ACC112 (cell line): ENCODE data around the gene ANKRD11.

Experiments
- H2AFZ ChIP-seq: fragments of 200-600 bp; sonication (generic); one replicate; pipeline ENCODE4 v1.6.0; 2017; ENCODE audit warnings: antibody characterized with exemption, low read length; ENCODE audit not compliant: unreplicated experiment
- H3K27ac ChIP-seq: fragments of 200-600 bp; sonication (generic); 2 replicates; pipeline ENCODE4 v1.5.1; 2014; ENCODE audit warnings: low read depth, mild to moderate bottlenecking, antibody characterized with exemption, low read length, moderate library complexity
- H3K27me3 ChIP-seq: fragments of 200-600 bp; sonication (generic); 2 replicates; pipeline ENCODE4 v1.6.1; 2014; ENCODE audit warnings: mild to moderate bottlenecking, antibody characterized with exemption, low read length, moderate library complexity, mixed read lengths; ENCODE audit not compliant: insufficient read depth
- H3K36me3 ChIP-seq: fragments of 200-600 bp; sonication (generic); 2 replicates; pipeline ENCODE4 v1.6.1; 2016; ENCODE audit warnings: mild to moderate bottlenecking, antibody characterized with exemption, low read length, moderate library complexity, mixed read lengths; ENCODE audit not compliant: insufficient read depth
- H3K4me1 ChIP-seq: fragments of 200-600 bp; sonication (generic); one replicate; pipeline ENCODE4 v1.6.1; 2016; ENCODE audit warnings: low read length, mixed read lengths; ENCODE audit not compliant: insufficient read depth, unreplicated experiment, control insufficient read depth
- H3K4me3 ChIP-seq: fragments of 200-600 bp; sonication (generic); 2 replicates; pipeline ENCODE4 v1.5.1; 2014; ENCODE audit warnings: mild to moderate bottlenecking, low read depth, low read length
- H3K79me2 ChIP-seq: fragments of 200-600 bp; sonication (generic); one replicate; pipeline ENCODE4 v1.6.0; 2016; ENCODE audit warnings: low read length; ENCODE audit not compliant: control insufficient read depth, unreplicated experiment, insufficient read depth

Gene ANKRD11

DNA sequence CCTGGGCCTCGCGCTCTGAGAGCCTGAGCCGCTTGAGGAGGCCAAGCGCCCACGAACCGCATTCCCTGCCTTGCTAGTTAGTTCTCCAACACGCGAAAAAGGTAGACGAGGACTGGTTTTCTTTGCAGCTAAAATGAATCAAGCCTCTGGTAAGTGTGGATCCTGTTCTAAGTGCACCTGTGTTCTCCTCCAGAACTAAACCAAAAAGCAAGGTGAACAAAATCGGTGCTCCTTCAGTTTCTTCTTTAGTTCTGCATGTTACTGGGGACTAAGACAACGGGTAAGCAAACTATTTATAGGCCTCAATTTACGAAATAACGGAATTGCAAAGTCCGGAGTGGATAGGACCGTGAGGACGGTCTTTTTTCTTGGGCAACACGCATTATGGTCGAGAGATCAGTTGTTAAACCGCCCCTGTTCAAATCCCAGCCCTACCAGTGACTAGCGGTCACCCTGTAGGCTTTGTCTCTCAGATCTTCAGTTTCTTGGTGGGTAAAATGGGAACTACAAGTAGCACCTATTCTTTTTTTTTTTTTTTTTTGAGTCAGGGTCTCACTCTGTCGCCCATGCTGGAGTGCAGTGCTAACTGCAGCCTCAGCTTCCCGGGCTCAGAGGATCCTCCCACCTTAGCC is 993 bp upstream of the ANKRD11 start:
- Histone ChIP-seq H3K27me3 (no peaks in the 10 kb centered on the region), H3K4me1 (peaks cover 32% of the 10 kb centered on the region), H2AFZ (peak overlapping the region; percentile 87), H3K4me3 (peak overlapping the region; percentile 99), H3K27ac (peak overlapping the region; percentile 87), H3K36me3 (no peaks in the 10 kb centered on the region), H3K79me2 (peaks cover 44% of the 10 kb centered on the region)

DNA sequence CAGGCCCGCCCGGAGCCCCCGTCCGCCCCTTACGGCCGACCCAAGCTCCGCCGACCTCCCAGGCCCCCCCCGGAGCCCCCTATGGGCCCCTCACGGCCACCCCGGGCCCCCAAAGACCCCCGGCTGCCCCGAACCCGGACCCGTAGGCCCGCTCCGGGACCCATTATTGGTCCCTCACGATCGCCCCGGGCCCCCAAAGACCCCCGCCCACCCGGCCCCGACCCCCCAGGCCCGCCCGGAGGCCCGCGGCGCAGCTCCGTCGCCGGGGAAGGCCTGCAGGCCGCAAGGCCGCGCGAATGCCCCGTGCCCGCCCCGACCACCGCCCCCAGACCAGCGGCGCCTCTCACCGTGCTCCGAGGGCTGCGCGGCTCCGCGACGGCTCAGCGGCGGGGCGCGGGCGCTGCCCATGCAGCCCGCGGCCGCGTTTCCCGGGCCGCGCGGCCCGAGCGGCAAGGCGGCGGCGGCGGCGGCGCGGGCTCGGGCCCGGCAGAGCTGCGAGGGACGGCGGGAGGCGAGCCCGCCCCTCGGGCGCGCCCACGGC is 393 bp downstream of the ANKRD11 start:
- H3K79me2 ChIP-seq, result peaks cover 58% of the 10 kb centered on the region
- peak overlapping the region; percentile 99 for H3K4me3 ChIP-seq
- peaks cover 30% of the 10 kb centered on the region for H3K4me1 ChIP-seq
- H2AFZ ChIP-seq, result no peak overlapping the region
- H3K27ac ChIP-seq, result peak overlapping the region; percentile 60; the same call in 1 of the 2 replicates
- no peaks in the 10 kb centered on the region for H3K36me3 ChIP-seq
- no peaks in the 10 kb centered on the region for H3K27me3 ChIP-seq

DNA sequence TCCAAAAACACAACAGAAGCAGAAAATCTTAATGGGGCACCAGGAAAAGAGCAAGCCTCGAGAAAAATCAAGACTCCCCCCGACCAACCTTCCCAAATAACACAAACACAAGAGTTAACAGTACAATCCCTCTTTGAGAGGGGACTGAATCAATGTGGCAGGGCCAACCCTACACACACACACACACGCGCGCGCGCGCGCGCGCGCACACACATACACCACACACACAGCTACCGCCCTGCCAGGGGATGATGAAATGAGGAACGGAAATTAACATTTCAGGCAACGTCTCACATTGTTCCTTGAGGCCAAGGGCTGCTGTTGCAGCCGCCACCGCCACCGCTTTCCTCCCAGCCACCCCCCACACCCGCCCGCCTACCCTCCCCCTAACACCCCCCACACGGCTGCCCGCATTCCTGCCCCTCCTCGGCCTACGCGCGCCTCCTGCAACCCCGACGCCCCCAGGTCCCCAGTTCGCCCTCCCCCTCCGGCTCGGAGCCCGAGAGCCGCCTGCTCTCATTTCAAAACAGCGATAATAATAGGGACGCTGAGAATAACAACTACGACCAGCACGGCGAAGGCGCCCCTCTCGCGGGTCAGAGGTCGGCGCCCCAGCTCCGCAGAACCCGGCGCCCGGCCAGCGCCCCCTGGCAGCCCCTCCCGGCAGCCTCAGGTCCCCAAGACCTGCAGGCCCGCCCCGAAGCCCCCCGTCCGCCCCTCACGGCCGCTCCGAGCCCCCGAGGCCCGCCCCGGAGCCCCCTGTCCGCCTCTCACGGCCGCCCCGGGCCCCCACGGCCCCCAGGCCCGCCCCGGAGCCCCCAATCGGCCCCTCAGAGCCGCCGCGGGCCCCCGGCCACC is 1.1 kb downstream of the ANKRD11 start:
- Histone ChIP-seq H3K79me2 (peaks cover 65% of the 10 kb centered on the region), H2AFZ (no peak overlapping the region), H3K27me3 (no peaks in the 10 kb centered on the region), H3K4me1 (peaks cover 32% of the 10 kb centered on the region), H3K4me3 (peak overlapping the region; percentile 99), H3K27ac (peak overlapping the region; percentile 60), H3K36me3 (no peaks in the 10 kb centered on the region)

- Histone ChIP-seq H3K27me3 (no peaks in the 10 kb centered on the region), H2AFZ (no peak overlapping the region), H3K4me3 (no peak overlapping the region), H3K4me1 (peaks cover 39% of the 10 kb centered on the region), H3K79me2 (peaks cover 82% of the 10 kb centered on the region), H3K27ac (no peak overlapping the region), H3K36me3 (no peaks in the 10 kb centered on the region)
These were observed 4.6 kb downstream of the ANKRD11 start for GRCh38 chr16:89485701-89486246.

GRCh38 chr16:89484923-89485679 is 5.3 kb downstream of the ANKRD11 start:
- no peaks in the 10 kb centered on the region for H3K36me3 ChIP-seq
- H2AFZ ChIP-seq, result no peak overlapping the region
- no peak overlapping the region for H3K4me3 ChIP-seq
- no peak overlapping the region for H3K27ac ChIP-seq
- no peaks in the 10 kb centered on the region for H3K27me3 ChIP-seq
- peaks cover 39% of the 10 kb centered on the region for H3K4me1 ChIP-seq
- H3K79me2 ChIP-seq, result peaks cover 88% of the 10 kb centered on the region

GRCh38 chr16:89484041-89484501 is 6.3 kb downstream of the ANKRD11 start:
- H3K36me3 ChIP-seq, result no peaks in the 10 kb centered on the region
- H3K27me3 ChIP-seq, result no peaks in the 10 kb centered on the region
- H3K79me2 ChIP-seq, result peaks cover 92% of the 10 kb centered on the region
- no peak overlapping the region for H3K27ac ChIP-seq
- H2AFZ ChIP-seq, result no peak overlapping the region
- no peak overlapping the region for H3K4me3 ChIP-seq
- peaks cover 41% of the 10 kb centered on the region for H3K4me1 ChIP-seq

DNA sequence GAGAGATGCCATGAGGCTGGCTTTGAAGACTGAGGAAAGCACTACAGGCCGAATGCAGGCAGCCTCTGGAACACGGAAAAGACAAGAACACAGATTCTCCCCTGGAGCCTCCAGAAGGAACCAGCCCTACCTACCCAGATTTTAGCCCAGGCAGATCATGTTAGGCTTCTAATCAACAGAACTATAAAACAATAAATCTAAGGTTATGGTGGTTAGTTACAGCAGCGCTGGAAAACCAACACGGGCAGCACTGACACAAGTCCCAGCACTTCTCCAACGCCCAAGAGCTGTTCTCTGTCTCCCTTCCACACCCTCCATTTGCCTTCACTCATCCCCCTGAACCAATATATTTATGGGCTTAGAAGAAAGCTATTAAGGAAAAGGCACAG is 7.5 kb downstream of the ANKRD11 start:
- Histone ChIP-seq H3K4me3 (no peak overlapping the region), H3K4me1 (peaks cover 44% of the 10 kb centered on the region), H3K36me3 (no peaks in the 10 kb centered on the region), H3K79me2 (peaks cover 92% of the 10 kb centered on the region), H3K27ac (no peak overlapping the region), H3K27me3 (no peaks in the 10 kb centered on the region), H2AFZ (no peak overlapping the region)

DNA sequence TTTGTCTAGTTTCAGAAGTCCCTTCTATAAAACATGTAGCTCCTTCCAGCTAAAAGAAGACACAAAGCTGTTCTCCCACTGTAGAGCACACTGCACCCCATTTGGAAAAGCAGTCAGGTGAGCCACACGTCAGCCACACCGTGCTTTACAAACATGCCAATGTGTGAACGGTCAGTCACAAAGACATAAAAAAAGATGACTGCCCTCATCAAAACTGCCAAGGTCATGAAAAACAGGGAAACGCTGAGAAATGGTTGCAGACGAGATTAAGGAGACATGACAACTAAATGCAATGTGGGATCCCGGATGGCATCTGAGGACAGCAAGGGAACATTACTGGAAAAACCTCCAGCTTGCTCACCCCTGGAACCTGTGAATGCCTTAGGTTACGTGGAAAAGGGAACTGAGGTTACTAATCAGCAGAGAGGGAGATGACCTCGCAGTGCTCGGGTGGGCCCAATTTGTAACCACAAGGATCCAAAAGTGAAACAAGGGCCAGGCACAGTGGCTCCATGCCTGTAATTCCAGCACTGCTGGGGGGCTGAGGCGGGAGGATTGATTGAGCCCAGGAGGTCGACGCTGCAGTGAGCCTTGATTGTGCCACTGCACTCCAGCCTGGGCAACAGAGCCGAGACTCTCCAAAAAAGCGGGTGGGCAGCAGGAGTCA is 8.1 kb downstream of the ANKRD11 start:
- Histone ChIP-seq H3K79me2 (peaks cover 94% of the 10 kb centered on the region), H3K27ac (no peak overlapping the region), H3K4me1 (peaks cover 42% of the 10 kb centered on the region), H3K36me3 (no peaks in the 10 kb centered on the region), H3K4me3 (no peak overlapping the region), H2AFZ (no peak overlapping the region), H3K27me3 (no peaks in the 10 kb centered on the region)

GRCh38 chr16:89481356-89481955 is 8.9 kb downstream of the ANKRD11 start:
- Histone ChIP-seq H3K36me3 (no peaks in the 10 kb centered on the region), H3K4me1 (peaks cover 42% of the 10 kb centered on the region), H3K27me3 (no peaks in the 10 kb centered on the region), H3K4me3 (no peak overlapping the region), H2AFZ (no peak overlapping the region), H3K79me2 (peaks cover 93% of the 10 kb centered on the region), H3K27ac (no peak overlapping the region)
